Keratinocyte (primary cell): ENCODE results near the gene XPNPEP2. TPM values are rescaled to one million over a fixed set of nuclear protein-coding genes. Genes with fewer than 3 reads are reported as not detected.

ENCODE experiments used
- DNase-seq: peaks from one replicate; pipeline ENCODE4 v3.0.0-alpha.2; 2011; ENCODE audit warnings: low read depth, missing footprints, low spot score
- FAIRE-seq: peaks from 2 replicates; lab custom pipeline; 2011; peaks lifted over from hg19 to GRCh38; lab: Jason Lieb, UNC
- H2AFZ ChIP-seq: 2 replicates; pipeline ENCODE4 v1.6.0; 2012; ENCODE audit warnings: low read length, control low read depth, inconsistent platforms; ENCODE audit not compliant: control insufficient read depth
- H3K27ac ChIP-seq: 2 replicates; pipeline ENCODE4 v1.5.1; 2011; ENCODE audit warnings: low read length; ENCODE audit not compliant: control insufficient read depth, insufficient read depth
- H3K27me3 ChIP-seq: 3 replicates; pipeline ENCODE4 v1.6.0; 2011; ENCODE audit warnings: low read length; ENCODE audit not compliant: control insufficient read depth, insufficient read depth; ENCODE audit errors: extremely low read depth
- H3K36me3 ChIP-seq, 2 experiments: 2 replicates in 1 of 2; 3 replicates in 1 of 2; pipeline ENCODE4 v1.5.1; 2011; ENCODE audit warnings: low read length in 2 of 2, mild to moderate bottlenecking in 1 of 2; ENCODE audit not compliant: control insufficient read depth in 2 of 2, insufficient read depth in 2 of 2; ENCODE audit errors: extremely low read depth in 1 of 2
- H3K4me1 ChIP-seq: 3 replicates; pipeline ENCODE4 v1.5.1; 2011; ENCODE audit warnings: low read length; ENCODE audit not compliant: control insufficient read depth, insufficient read depth; ENCODE audit errors: extremely low read depth
- H3K4me2 ChIP-seq: 3 replicates; pipeline ENCODE4 v1.6.0; 2011; ENCODE audit warnings: low read depth, low read length; ENCODE audit not compliant: control insufficient read depth, insufficient read depth; ENCODE audit errors: extremely low read depth
- H3K4me3 ChIP-seq, 3 experiments: fragments of 200-600 bp in 1 of 3; sonication (generic) in 1 of 3; 2 replicates in 2 of 3; 3 replicates in 1 of 3; pipeline ENCODE4 v1.5.1; 2011 to 2016; ENCODE audit warnings: low read length in 3 of 3, mild to moderate bottlenecking in 3 of 3, control low read depth in 2 of 3, inconsistent platforms in 1 of 3, low read depth in 1 of 3, mixed read lengths in 1 of 3, mixed run types in 1 of 3, moderate library complexity in 1 of 3; ENCODE audit not compliant: control insufficient read depth in 2 of 3, insufficient read depth in 2 of 3; ENCODE audit errors: extremely low read depth in 1 of 3
- H3K79me2 ChIP-seq: 2 replicates; pipeline ENCODE4 v1.6.0; 2012; ENCODE audit warnings: low read length; ENCODE audit not compliant: control insufficient read depth, insufficient read depth
- H3K9ac ChIP-seq: 3 replicates; pipeline ENCODE4 v1.6.0; 2011; ENCODE audit warnings: low read length; ENCODE audit not compliant: control insufficient read depth, insufficient read depth; ENCODE audit errors: extremely low read depth
- H3K9me1 ChIP-seq: 3 replicates; pipeline ENCODE4 v1.6.0; 2011; ENCODE audit warnings: low read length; ENCODE audit not compliant: control insufficient read depth, insufficient read depth; ENCODE audit errors: extremely low read depth
- H3K9me3 ChIP-seq: 2 replicates; pipeline ENCODE4 v1.5.1; 2012; ENCODE audit warnings: low read depth, low read length; ENCODE audit not compliant: control insufficient read depth
- H4K20me1 ChIP-seq: 3 replicates; pipeline ENCODE4 v1.6.0; 2011; ENCODE audit warnings: low read length; ENCODE audit not compliant: control insufficient read depth, insufficient read depth; ENCODE audit errors: extremely low read depth
- CTCF ChIP-seq, 3 experiments: IDR thresholded peaks in 1 of 3; conservative IDR thresholded peaks in 1 of 3; optimal IDR thresholded peaks in 1 of 3; 2 replicates in 2 of 3; 3 replicates in 1 of 3; pipeline versions ENCODE3 to v1.5.1; 2011; ENCODE audit warnings: low read length in 3 of 3, mild to moderate bottlenecking in 3 of 3, moderate library complexity in 2 of 3, control low read depth in 1 of 3, inconsistent platforms in 1 of 3; ENCODE audit not compliant: insufficient read depth in 2 of 3; ENCODE audit errors: extremely low read depth in 1 of 3
- EZH2 ChIP-seq: IDR thresholded peaks from one replicate; pipeline ENCODE4 v1.6.1; 2012; ENCODE audit warnings: inconsistent platforms, mild to moderate bottlenecking, low read length, moderate library complexity
- dilution Hi-C: fragments of 300-500 bp; cut with MboI; formaldehyde crosslinking; loops from one replicate; pipeline ENCODE4 v1.7.0; 2020; ENCODE audit warnings: low sequenced_read_pairs; ENCODE audit not compliant: extremely low pct_ligation_motif_present
- polyA plus RNA-seq, 5 experiments: library from polyadenylated mRNA; depleted of rRNA in 3 of 5; stranded (reverse) in 3 of 5; stranded (forward) in 1 of 5; unstranded in 1 of 5; fragments of >200 nt; gene quantifications; 1 replicate in 1 of 5; 2 replicates in 3 of 5; 3 replicates in 1 of 5; pipeline versions ENCODE4 v1.2.1 to v1.2.3, GENCODE V29; 2011 to 2012; ENCODE audit warnings: missing spikeins in 2 of 5, low read depth in 1 of 5, low replicate concordance in 1 of 5

XPNPEP2 gene
- polyA plus RNA-seq, 1 donor (not counting 4 experiments of a cell fraction or from before 2014, with no cell fraction given): not detected

GRCh38 chrX:129704491-129704890 lies 34.3 kb upstream of the XPNPEP2 start:
- Histone ChIP-seq H4K20me1 (no peaks in the 10 kb centered on the region), H3K4me3 (no peak overlapping the region), H2AFZ (no peak overlapping the region), H3K79me2 (no peaks in the 10 kb centered on the region), H3K27ac (no peak overlapping the region), H3K9me3 (no peaks in the 10 kb centered on the region), H3K9ac (no peak overlapping the region), H3K4me2 (no peak overlapping the region), H3K4me1 (no peaks in the 10 kb centered on the region), H3K27me3 (no peaks in the 10 kb centered on the region), H3K9me1 (no peaks in the 10 kb centered on the region), H3K36me3 (no peaks in the 10 kb centered on the region)
- TF ChIP-seq EZH2 (no peak), CTCF (optimal IDR thresholded peaks at IDR 0.05 in 1 of 3, IDR thresholded peaks at IDR 0.05 in 1 of 3, conservative IDR thresholded peaks at IDR 0.05 in 1 of 3; ENCODE audit: extremely low read depth in 1 of 3, insufficient read depth in 2 of 3, low read length in 3 of 3) (no peak)
- DNase-seq (no peak), FAIRE-seq (no peak)
- dilution Hi-C loops: no loop called here

- TF ChIP-seq EZH2: no peak
- no peak for TF ChIP-seq CTCF (optimal IDR thresholded peaks at IDR 0.05 in 1 of 3, IDR thresholded peaks at IDR 0.05 in 1 of 3, conservative IDR thresholded peaks at IDR 0.05 in 1 of 3; ENCODE audit: extremely low read depth in 1 of 3, insufficient read depth in 2 of 3, low read length in 3 of 3)
- DNase-seq: no peak
- no peaks in the 10 kb centered on the region for H3K9me3 ChIP-seq
- H2AFZ ChIP-seq: no peak overlapping the region
- H3K36me3 ChIP-seq: no peaks in the 10 kb centered on the region
- FAIRE-seq: no peak
- dilution Hi-C loops: no loop called here
- H3K9ac ChIP-seq: no peak overlapping the region
- no peak overlapping the region for H3K4me3 ChIP-seq
- no peaks in the 10 kb centered on the region for H3K79me2 ChIP-seq
- H4K20me1 ChIP-seq: no peaks in the 10 kb centered on the region
- no peak overlapping the region for H3K27ac ChIP-seq
- no peaks in the 10 kb centered on the region for H3K9me1 ChIP-seq
- H3K27me3 ChIP-seq: no peaks in the 10 kb centered on the region
- H3K4me1 ChIP-seq: no peaks in the 10 kb centered on the region
- no peak overlapping the region for H3K4me2 ChIP-seq
These were observed 33.3 kb upstream of the XPNPEP2 start for GRCh38 chrX:129705377-129705925.
